SK-N-MC (cell line): ENCODE results near the gene PSMB9.

Source experiments
- EZH2 ChIP-seq: fragments of 200-600 bp; sonication (generic); IDR thresholded peaks from one replicate; pipeline ENCODE4 v1.6.1; 2017; ENCODE audit warnings: antibody characterized with exemption
- POLR2AphosphoS5 ChIP-seq: IDR thresholded peaks from 2 replicates; pipeline ENCODE4 v1.6.1; 2012; ENCODE audit warnings: mild to moderate bottlenecking, low read depth, low read length, borderline replicate concordance

- TF ChIP-seq POLR2AphosphoS5 (no peak), EZH2 (no peak)
Measured at GRCh38 chr6:32906539-32906938, 52.5 kb downstream of the PSMB9 start.
